Measurements from ENCODE around the gene ADSS1.

The ADSS1 gene

DNA sequence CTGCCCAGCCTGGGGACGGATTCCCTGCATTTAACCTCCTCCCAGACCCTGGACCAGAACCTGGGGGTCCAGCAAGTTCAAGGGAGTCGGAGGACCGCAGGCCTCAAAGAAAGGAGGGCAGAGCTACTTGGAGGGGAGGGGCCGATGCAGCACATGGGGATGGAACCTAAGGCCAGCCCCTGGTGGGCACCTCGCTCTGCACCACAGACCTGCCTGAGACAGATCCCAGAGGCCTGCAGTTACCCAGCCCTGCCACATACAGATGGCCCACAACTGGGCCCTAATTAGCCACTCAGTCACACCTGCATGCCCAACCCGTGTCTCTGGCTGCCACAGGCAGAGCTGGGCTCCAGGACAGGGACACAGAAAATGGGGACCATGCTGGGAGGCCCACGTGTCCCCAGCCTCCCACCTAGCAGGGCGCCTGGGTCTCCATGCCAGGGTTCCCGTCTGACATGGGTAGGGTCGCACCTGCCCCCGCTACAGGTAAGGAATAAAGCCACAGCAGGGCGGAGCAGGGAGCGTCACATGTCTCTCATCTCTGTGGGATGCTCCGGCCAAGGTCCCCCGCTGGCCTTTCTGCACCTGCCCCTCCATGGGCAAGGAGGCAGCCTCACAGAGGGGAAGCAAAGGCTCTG is 54.8 kb downstream of the ADSS1 start:
- no peaks in the 10 kb centered on the region for H3K4me1 ChIP-seq (ENCODE audit: control insufficient read depth, low read length)

DNA sequence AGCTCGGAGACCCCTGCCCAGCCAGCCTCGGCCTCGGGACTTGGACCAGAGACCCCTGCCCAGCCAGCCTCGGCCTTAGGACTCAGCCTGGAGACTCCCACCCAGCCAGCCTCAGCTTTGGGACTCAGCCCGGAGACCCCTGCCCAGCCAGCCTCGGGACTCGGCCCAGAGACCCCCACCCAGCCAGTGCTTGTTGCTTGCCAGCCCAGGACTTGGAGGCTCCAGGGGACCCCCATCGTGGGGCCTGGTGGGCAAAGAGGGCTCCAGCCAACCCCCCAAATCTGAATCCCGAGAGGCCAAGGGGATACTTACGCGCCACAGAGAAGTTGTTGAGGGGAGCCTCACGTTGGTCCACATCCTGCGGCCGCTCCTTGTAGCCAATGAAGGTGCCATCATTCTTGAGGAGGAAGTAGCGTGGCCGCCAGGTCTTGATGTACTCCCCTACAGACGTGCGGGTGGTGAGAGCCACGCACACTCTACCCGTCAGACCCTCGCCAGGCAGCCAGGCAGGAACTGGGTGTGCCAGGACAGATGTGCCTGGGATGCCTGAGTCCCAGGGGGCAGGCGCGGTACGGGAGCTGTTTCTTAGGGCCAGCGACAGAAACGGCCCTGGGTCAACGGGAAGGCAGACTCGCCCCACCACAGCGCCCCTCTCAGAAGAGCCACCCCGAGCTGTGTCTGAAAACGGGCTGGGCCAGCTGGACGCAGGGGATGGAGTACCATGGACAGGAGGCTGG is 55.9 kb downstream of the ADSS1 start:
- Histone ChIP-seq H3K4me1 (ENCODE audit: control insufficient read depth, low read length) (no peaks in the 10 kb centered on the region), H4K20me1 (ENCODE audit: control insufficient read depth, insufficient read depth, low read depth, low read length) (no peaks in the 10 kb centered on the region), H3K9me2 (replicated peaks; ENCODE audit: control insufficient read depth, low read length) (no peaks in the 10 kb centered on the region), H3K4me3 (ENCODE audit: low read length) (no peak overlapping the region), H3K9me3 (ENCODE audit: control insufficient read depth, insufficient read depth, low read length) (no peaks in the 10 kb centered on the region), H3K4me2 (ENCODE audit: low read length) (no peak overlapping the region), H3K79me2 (ENCODE audit: control insufficient read depth, low read length) (no peaks in the 10 kb centered on the region), H3K27me3 (ENCODE audit: control insufficient read depth, low read length) (no peaks in the 10 kb centered on the region), H3K27ac (ENCODE audit: low read depth, low read length) (no peak overlapping the region), H3K36me3 (ENCODE audit: control insufficient read depth, low read length) (peaks cover 35% of the 10 kb centered on the region), H3F3A (ENCODE audit: control insufficient read depth, insufficient read depth) (no peaks in the 10 kb centered on the region)
- TF ChIP-seq CTCF (IDR thresholded peaks at IDR 0.05; ENCODE audit: low read depth, low read length, poor library complexity, severe bottlenecking) (no peak), EZH2phosphoT487 (IDR thresholded peaks at IDR 0.05; ENCODE audit: borderline replicate concordance, low read length) (no peak)

More for the DNA sequence above, 54.8 kb downstream of the ADSS1 start:
- Histone ChIP-seq H3K27me3 (ENCODE audit: control insufficient read depth, low read length) (no peaks in the 10 kb centered on the region), H3K9me3 (ENCODE audit: control insufficient read depth, insufficient read depth, low read length) (no peaks in the 10 kb centered on the region), H3K79me2 (ENCODE audit: control insufficient read depth, low read length) (no peaks in the 10 kb centered on the region), H3K4me2 (ENCODE audit: low read length) (no peak overlapping the region), H3F3A (ENCODE audit: control insufficient read depth, insufficient read depth) (no peaks in the 10 kb centered on the region), H3K27ac (ENCODE audit: low read depth, low read length) (no peak overlapping the region), H3K9me2 (replicated peaks; ENCODE audit: control insufficient read depth, low read length) (no peaks in the 10 kb centered on the region), H3K4me3 (ENCODE audit: low read length) (no peak overlapping the region), H4K20me1 (ENCODE audit: control insufficient read depth, insufficient read depth, low read depth, low read length) (no peaks in the 10 kb centered on the region), H3K36me3 (ENCODE audit: control insufficient read depth, low read length) (peaks cover 44% of the 10 kb centered on the region)
- TF ChIP-seq EZH2phosphoT487 (IDR thresholded peaks at IDR 0.05; ENCODE audit: borderline replicate concordance, low read length) (no peak), CTCF (IDR thresholded peaks at IDR 0.05; ENCODE audit: low read depth, low read length, poor library complexity, severe bottlenecking) (no peak)

GRCh38 chr14:104780513-104781030 is 56.5 kb downstream of the ADSS1 start:
- Histone ChIP-seq H3K36me3 (ENCODE audit: control insufficient read depth, low read length) (peaks cover 28% of the 10 kb centered on the region; the same call in 1 of the 2 replicates), H3F3A (ENCODE audit: control insufficient read depth, insufficient read depth) (no peaks in the 10 kb centered on the region), H4K20me1 (ENCODE audit: control insufficient read depth, insufficient read depth, low read depth, low read length) (no peaks in the 10 kb centered on the region), H3K4me2 (ENCODE audit: low read length) (no peak overlapping the region), H3K9me3 (ENCODE audit: control insufficient read depth, insufficient read depth, low read length) (no peaks in the 10 kb centered on the region), H3K27ac (ENCODE audit: low read depth, low read length) (no peak overlapping the region), H3K9me2 (replicated peaks; ENCODE audit: control insufficient read depth, low read length) (no peaks in the 10 kb centered on the region), H3K4me1 (ENCODE audit: control insufficient read depth, low read length) (no peaks in the 10 kb centered on the region), H3K4me3 (ENCODE audit: low read length) (no peak overlapping the region), H3K79me2 (ENCODE audit: control insufficient read depth, low read length) (no peaks in the 10 kb centered on the region), H3K27me3 (ENCODE audit: control insufficient read depth, low read length) (no peaks in the 10 kb centered on the region)
- TF ChIP-seq EZH2phosphoT487 (IDR thresholded peaks at IDR 0.05; ENCODE audit: borderline replicate concordance, low read length), result no peak
- TF ChIP-seq CTCF (IDR thresholded peaks at IDR 0.05; ENCODE audit: low read depth, low read length, poor library complexity, severe bottlenecking), result no peak
